Thoracic aorta (tissue), 2 donors: ENCODE measurements around the gene TEKTIP1. TPM values are rescaled to one million over a fixed set of nuclear protein-coding genes. Genes with fewer than 3 reads are reported as not detected.

Source experiments
- ATAC-seq: fragments of 150-250 bp; one replicate; pipeline ENCODE4 v1.8.0; 2017; ENCODE audit warnings: low read depth; ENCODE audit not compliant: insufficient number of reproducible peaks, low FRiP score
- DNase-seq: peaks from one replicate; pipeline ENCODE4 v3.0.0-alpha.2; 2020; ENCODE audit warnings: low spot score
- H3K27ac ChIP-seq, 2 donors: fragments of 200-600 bp; sonication (generic); 1 replicate in 1 of 2; 2 replicates in 1 of 2; pipeline ENCODE4 v1.5.1; 2016; ENCODE audit warnings: mild to moderate bottlenecking in 2 of 2, moderate library complexity in 2 of 2
- H3K27me3 ChIP-seq: fragments of 200-600 bp; sonication (generic); replicated peaks from 2 replicates; pipeline ENCODE4 v1.6.0; 2016; ENCODE audit warnings: mild to moderate bottlenecking; ENCODE audit not compliant: insufficient read depth
- H3K36me3 ChIP-seq: fragments of 200-600 bp; sonication (generic); one replicate; pipeline ENCODE4 v1.5.1; 2016
- H3K4me1 ChIP-seq, 2 donors: fragments of 200-600 bp; sonication (generic); 1 replicate in 1 of 2; 2 replicates in 1 of 2; pipeline versions ENCODE4 v1.5.1 to v1.6.0; 2016; ENCODE audit warnings: low read depth in 2 of 2, mild to moderate bottlenecking in 1 of 2; ENCODE audit not compliant: control insufficient read depth in 1 of 2
- H3K4me3 ChIP-seq: fragments of 200-600 bp; sonication (generic); 2 replicates; pipeline ENCODE4 v1.5.1; 2016; ENCODE audit warnings: mild to moderate bottlenecking
- H3K9me3 ChIP-seq: fragments of 200-600 bp; sonication (generic); 2 replicates; pipeline ENCODE4 v1.5.1; 2016
- total RNA-seq, 2 donors: library from RNA; depleted of rRNA; stranded (reverse); fragments of >200 nt; gene quantifications; one replicate each; pipeline versions ENCODE4 v1.1.0 to v1.2.3, GENCODE V29; 2016
- TF ChIP-seq, protein P1 (sequence below): fragments of 200-600 bp; sonication (generic); IDR thresholded peaks from one replicate; pipeline ENCODE4 v1.5.1; 2019; ENCODE audit warnings: antibody characterized with exemption

TEKTIP1 gene
- total RNA-seq = not detected

DNA sequence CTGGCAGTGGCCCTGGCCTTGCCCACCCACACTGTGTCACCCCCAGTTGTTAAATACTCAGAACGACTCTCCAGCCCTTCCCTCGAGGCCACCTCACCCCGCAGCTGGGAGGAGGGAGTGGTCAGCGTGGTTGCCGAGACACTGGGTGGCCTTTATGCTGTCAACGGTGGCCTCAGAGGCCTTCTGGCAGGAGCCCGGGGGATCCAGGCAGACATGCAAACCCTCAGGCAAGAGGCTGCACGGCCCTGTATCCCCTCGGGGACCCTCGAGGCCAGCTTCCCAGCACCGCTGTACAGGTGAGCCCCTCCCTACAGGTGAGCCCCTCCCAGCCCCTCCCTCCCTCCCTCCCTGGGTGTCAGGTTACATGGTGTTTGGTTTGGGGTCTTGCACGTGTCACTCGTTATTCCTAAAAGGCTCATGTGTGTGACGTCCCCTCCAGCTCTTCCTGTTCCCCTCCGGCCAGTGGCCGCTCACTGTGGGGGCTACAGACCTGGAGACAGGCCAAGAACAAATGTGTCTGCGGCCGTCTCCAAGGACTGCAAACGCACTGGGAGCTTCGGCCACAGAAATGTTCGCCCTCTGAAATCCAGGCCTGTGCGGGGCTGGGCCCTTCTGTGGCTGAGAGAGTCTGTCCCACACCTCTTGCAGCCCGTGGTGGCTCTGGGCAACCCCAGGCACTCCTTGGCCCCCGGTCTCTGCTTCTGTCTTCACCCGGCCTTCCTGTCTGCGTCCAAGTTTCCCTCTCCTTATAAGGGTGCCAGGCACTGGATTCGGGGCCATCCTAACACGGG lies at the start of gene TEKTIP1:
TEKTIP1 (plus strand) TSS at position 210 of the 791 bp plus-strand sequence; CDS start at position 214, 4 bp downstream.
- TF ChIP-seq, protein P1, sequence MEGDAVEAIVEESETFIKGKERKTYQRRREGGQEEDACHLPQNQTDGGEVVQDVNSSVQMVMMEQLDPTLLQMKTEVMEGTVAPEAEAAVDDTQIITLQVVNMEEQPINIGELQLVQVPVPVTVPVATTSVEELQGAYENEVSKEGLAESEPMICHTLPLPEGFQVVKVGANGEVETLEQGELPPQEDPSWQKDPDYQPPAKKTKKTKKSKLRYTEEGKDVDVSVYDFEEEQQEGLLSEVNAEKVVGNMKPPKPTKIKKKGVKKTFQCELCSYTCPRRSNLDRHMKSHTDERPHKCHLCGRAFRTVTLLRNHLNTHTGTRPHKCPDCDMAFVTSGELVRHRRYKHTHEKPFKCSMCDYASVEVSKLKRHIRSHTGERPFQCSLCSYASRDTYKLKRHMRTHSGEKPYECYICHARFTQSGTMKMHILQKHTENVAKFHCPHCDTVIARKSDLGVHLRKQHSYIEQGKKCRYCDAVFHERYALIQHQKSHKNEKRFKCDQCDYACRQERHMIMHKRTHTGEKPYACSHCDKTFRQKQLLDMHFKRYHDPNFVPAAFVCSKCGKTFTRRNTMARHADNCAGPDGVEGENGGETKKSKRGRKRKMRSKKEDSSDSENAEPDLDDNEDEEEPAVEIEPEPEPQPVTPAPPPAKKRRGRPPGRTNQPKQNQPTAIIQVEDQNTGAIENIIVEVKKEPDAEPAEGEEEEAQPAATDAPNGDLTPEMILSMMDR = no peak
- H3K9me3 ChIP-seq = no peaks in the 10 kb centered on the region
- H3K36me3 ChIP-seq = peaks cover 17% of the 10 kb centered on the region
- H3K27me3 ChIP-seq = no peaks in the 10 kb centered on the region
- ATAC-seq = no peak
- no peak within 1 kb of the TSS for H3K4me3 ChIP-seq
- DNase-seq = no peak
- no peak within 1 kb of the TSS for H3K27ac ChIP-seq
- H3K4me1 ChIP-seq = peaks cover 0 to 14% of the 10 kb centered on the region in 2 donors

DNA sequence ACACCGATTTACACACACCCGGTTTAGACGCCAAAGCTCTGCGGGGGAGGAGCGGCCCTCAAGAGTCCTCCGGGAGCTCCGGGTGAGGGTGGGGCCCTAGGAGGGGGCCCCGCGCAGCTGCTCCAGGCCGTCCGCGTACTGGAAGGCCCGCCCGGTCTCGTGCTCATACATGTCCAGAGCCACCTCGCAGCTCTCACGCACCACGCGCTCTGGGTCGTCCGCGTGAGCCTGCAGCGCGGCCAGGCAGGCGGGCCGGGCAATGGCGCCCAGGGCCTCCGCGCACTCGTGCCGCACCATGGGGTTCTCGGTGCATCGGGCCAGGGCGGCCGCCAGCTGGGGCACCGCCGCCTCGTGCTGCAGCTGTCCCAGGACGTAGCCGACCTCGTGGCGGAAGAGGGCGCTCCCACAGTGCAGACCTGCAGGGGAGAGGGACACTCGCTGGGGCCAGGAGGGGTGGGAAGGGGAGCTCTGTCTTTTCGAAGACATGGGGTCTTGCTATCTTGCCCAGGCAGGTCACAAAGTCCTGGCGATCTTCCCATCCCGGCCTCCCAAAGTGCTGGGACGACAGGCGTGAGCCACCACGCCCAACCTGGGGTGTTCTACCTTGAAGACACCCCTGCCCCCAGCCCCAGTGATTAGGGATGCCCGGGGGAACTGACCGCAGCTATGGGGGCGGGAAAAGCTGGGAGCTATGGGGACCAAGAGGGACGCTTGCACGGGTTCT lies 47.4 kb upstream of the TEKTIP1 start:
- TF ChIP-seq, protein P1 = no peak
- no peak for ATAC-seq
- Histone ChIP-seq H3K9me3 (no peaks in the 10 kb centered on the region), H3K4me1 (no peaks in the 10 kb centered on the region), H3K27me3 (no peaks in the 10 kb centered on the region), H3K4me3 (no peak overlapping the region), H3K36me3 (peaks cover 23% of the 10 kb centered on the region), H3K27ac (no peak overlapping the region)
- no peak for DNase-seq

DNA sequence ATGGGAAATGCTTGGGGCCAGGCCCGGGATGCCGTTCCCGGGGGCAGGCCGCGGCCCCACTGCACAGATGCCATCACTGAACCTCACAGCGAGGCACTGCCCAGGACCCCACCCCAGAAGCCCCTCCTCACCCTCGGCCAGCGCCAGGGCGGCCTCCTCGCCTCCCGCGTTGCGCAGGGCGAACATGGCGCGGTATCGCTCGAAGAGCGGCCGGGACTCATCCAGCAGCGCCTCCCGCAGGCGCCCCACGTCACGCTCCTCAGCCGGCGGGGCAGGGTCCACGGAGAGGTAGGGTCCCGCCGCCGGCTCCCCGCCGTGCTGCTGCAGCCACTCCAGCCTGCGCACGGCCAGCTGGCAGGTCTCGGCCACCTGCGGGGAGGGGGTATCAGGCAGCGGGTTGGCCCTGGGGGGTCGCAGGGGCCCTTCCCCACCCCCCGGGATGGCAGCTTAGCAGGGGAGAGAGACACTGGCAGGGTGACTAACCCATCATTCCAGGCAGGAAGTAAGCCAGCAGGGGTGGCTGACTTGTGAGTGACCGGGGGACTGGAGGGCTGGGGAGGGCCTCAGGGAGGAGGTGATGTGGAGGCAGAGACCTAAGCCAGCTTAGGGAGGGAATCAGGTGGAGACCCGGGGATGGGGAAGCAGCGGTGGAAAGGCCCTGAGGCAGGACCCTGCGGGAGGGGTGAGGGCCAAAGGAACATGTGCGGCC lies 46.7 kb upstream of the TEKTIP1 start:
- no peaks in the 10 kb centered on the region for H3K9me3 ChIP-seq
- H3K4me3 ChIP-seq = no peak overlapping the region
- TF ChIP-seq, protein P1 = no peak
- no peak for DNase-seq
- peaks cover 23% of the 10 kb centered on the region for H3K36me3 ChIP-seq
- H3K27me3 ChIP-seq = no peaks in the 10 kb centered on the region
- no peak overlapping the region for H3K27ac ChIP-seq
- ATAC-seq = no peak
- H3K4me1 ChIP-seq = no peaks in the 10 kb centered on the region

DNA sequence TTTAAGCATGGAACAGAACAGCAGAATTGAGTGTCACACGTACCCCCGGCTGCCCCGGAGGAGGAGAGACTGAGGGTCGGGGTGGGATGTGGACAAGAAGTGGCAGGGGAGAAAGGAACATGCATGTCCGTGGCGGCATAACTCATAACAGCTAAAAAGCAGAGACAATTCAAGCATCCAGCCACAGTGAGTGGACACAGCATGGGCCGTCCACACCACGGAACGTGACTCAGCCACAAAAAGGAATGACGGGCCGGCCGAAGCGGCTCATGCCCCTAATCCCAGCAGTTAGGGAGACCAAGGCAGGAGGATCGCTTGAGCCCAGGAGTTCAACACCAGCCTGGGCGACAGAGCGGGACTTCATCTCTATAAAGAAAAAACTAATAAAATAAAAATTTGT lies 46.1 kb upstream of the TEKTIP1 start:
- H3K4me1 ChIP-seq = no peaks in the 10 kb centered on the region
- peaks cover 23% of the 10 kb centered on the region for H3K36me3 ChIP-seq
- TF ChIP-seq, protein P1 = no peak
- DNase-seq (no peak), ATAC-seq (no peak)
- no peaks in the 10 kb centered on the region for H3K27me3 ChIP-seq
- H3K9me3 ChIP-seq = no peaks in the 10 kb centered on the region
- no peak overlapping the region for H3K27ac ChIP-seq
- no peak overlapping the region for H3K4me3 ChIP-seq

DNA sequence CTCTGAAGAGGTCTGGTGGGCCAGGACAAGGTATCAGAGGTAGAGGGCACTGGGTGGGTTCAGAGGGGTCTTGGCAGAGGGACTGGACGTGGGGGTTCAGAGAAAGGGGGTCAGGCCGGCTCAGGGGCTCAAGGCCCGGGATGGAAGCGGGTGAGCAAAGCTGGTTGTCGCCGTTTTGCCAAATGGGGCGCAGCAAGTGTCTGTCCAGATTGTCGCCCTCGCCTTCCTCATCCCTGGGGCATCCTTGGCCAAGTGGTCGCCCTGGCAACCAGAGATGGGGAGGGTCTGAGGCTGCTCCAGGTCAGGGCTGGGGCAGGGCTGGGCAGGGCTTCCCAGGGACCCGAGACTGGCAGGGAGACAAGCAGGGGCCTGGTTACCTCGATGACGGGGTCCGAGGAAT lies 45.3 kb upstream of the TEKTIP1 start:
- H3K27me3 ChIP-seq = no peaks in the 10 kb centered on the region
- TF ChIP-seq, protein P1 = no peak
- H3K36me3 ChIP-seq = peaks cover 23% of the 10 kb centered on the region
- no peak overlapping the region for H3K27ac ChIP-seq
- DNase-seq = no peak
- no peaks in the 10 kb centered on the region for H3K4me1 ChIP-seq
- no peaks in the 10 kb centered on the region for H3K9me3 ChIP-seq
- no peak for ATAC-seq
- no peak overlapping the region for H3K4me3 ChIP-seq
